Astrocyte (in vitro differentiated cells and primary cell): ENCODE measurements around the gene RHBDL1. TPM values are rescaled to one million over a fixed set of nuclear protein-coding genes. Genes with fewer than 3 reads are reported as not detected.

Experiments
- DNase-seq: peaks from one replicate; pipeline ENCODE4 v3.0.0-alpha.2; 2010; ENCODE audit warnings: low read depth
- FAIRE-seq: peaks from 2 replicates; lab custom pipeline; 2011; peaks lifted over from hg19 to GRCh38; lab: Jason Lieb, UNC
- H2AFZ ChIP-seq: 2 replicates; pipeline ENCODE4 v1.6.0; 2012; ENCODE audit warnings: low read depth, low read length, inconsistent platforms
- H3K27ac ChIP-seq: 2 replicates; pipeline ENCODE4 v1.5.1; 2011; ENCODE audit warnings: low read depth, low read length, inconsistent platforms
- H3K27me3 ChIP-seq: 2 replicates; pipeline ENCODE4 v1.6.0; 2011; ENCODE audit warnings: low read length, inconsistent platforms; ENCODE audit not compliant: insufficient read depth
- H3K36me3 ChIP-seq: 2 replicates; pipeline ENCODE4 v1.5.1; 2011; ENCODE audit warnings: low read length, inconsistent platforms; ENCODE audit not compliant: insufficient read depth
- H3K4me1 ChIP-seq: 2 replicates; pipeline ENCODE4 v1.5.1; 2011; ENCODE audit warnings: low read length, inconsistent platforms; ENCODE audit not compliant: insufficient read depth
- H3K4me2 ChIP-seq: 2 replicates; pipeline ENCODE4 v1.6.0; 2012; ENCODE audit warnings: low read length, inconsistent platforms
- H3K4me3 ChIP-seq: 2 replicates; pipeline ENCODE4 v1.5.1; 2011; ENCODE audit warnings: low read depth, mild to moderate bottlenecking, low read length, inconsistent platforms; ENCODE audit not compliant: insufficient read depth
- H3K79me2 ChIP-seq: 2 replicates; pipeline ENCODE4 v1.6.0; 2012; ENCODE audit warnings: mild to moderate bottlenecking, low read length, inconsistent platforms; ENCODE audit not compliant: insufficient read depth
- H3K9ac ChIP-seq: 2 replicates; pipeline ENCODE4 v1.6.0; 2012; ENCODE audit warnings: mild to moderate bottlenecking, low read length, inconsistent platforms
- H3K9me3 ChIP-seq: 2 replicates; pipeline ENCODE4 v1.5.1; 2012; ENCODE audit warnings: low read depth, mild to moderate bottlenecking, low read length, inconsistent platforms; ENCODE audit not compliant: insufficient read depth
- H4K20me1 ChIP-seq: 2 replicates; pipeline ENCODE4 v1.6.0; 2012; ENCODE audit warnings: low read length, inconsistent platforms; ENCODE audit not compliant: insufficient read depth
- H3K27ac Mint-ChIP-seq: one replicate; pipeline ENCODE4 v1.8.0; 2021; ENCODE audit warnings: mild to moderate bottlenecking, mixed read lengths; ENCODE audit not compliant: unreplicated experiment
- H3K27me3 Mint-ChIP-seq: one replicate; pipeline ENCODE4 v1.8.0; 2021; ENCODE audit warnings: low read depth, mixed read lengths; ENCODE audit not compliant: unreplicated experiment
- H3K36me3 Mint-ChIP-seq: one replicate; pipeline ENCODE4 v1.8.0; 2021; ENCODE audit warnings: low read depth, mixed read lengths; ENCODE audit not compliant: unreplicated experiment
- H3K4me1 Mint-ChIP-seq: one replicate; pipeline ENCODE4 v1.8.0; 2021; ENCODE audit warnings: low read depth, mixed read lengths; ENCODE audit not compliant: unreplicated experiment
- H3K4me3 Mint-ChIP-seq: one replicate; pipeline ENCODE4 v1.8.0; 2021; ENCODE audit warnings: mild to moderate bottlenecking, moderate library complexity, mixed read lengths; ENCODE audit not compliant: unreplicated experiment
- H3K9me3 Mint-ChIP-seq: one replicate; pipeline ENCODE4 v1.8.0; 2021; ENCODE audit warnings: mild to moderate bottlenecking, mixed read lengths; ENCODE audit not compliant: unreplicated experiment
- CTCF ChIP-seq: IDR thresholded peaks from 2 replicates; pipeline ENCODE4 v1.5.1; 2011; ENCODE audit warnings: low read depth, mild to moderate bottlenecking, inconsistent platforms, low read length, moderate library complexity; ENCODE audit not compliant: insufficient read depth
- EZH2 ChIP-seq: IDR thresholded peaks from 2 replicates; pipeline ENCODE4 v1.6.1; 2012; ENCODE audit warnings: mild to moderate bottlenecking, low read length, inconsistent platforms; ENCODE audit not compliant: insufficient read depth
- total RNA-seq: library from RNA; stranded (reverse); gene quantifications from 2 replicates; pipeline ENCODE4 v1.2.1, GENCODE V29; 2021

Gene RHBDL1
- total RNA-seq, 1 donor from 2014 or later, result 4.9 TPM

DNA sequence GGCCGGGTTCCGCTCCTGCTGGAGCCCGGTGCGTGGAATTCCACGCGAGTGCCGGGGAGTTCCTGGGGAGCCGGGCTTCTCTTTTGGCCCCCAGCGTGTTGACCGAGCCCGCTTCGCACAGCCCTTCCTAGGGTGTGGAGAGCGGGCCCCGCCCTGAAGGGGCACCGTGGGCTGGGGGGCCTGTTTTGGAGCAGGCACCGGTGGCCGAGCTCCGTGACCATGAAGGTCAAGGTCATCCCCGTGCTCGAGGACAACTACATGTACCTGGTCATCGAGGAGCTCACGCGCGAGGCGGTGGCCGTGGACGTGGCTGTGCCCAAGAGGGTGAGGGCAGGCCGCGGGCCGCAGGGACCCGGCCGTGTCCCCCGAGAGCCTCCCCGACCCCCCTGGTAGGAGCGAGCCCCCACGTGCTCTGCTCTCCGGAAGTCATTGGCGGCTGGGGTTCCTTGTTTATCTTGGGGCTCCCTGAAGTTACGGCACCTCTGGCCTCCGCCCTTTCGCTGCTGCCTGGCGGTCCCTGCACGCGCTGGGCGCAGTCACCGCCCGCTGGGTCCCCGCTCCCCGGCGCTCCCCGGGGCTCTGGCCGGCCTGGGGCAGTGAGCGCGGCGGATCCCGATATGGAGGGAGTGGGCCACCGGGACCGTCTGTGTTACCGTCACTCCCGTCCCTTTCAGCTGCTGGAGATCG is 52.0 kb downstream of the RHBDL1 start:
- peak overlapping the region; percentile 61 for H3K4me3 ChIP-seq
- FAIRE-seq, result no peak
- no peaks in the 10 kb centered on the region for H3K36me3 ChIP-seq
- Mint-ChIP-seq H3K4me3 (peak overlapping the region; percentile 27), H3K36me3 (no peaks in the 10 kb centered on the region), H3K9me3 (no peaks in the 10 kb centered on the region), H3K27ac (no peak overlapping the region), H3K4me1 (no peaks in the 10 kb centered on the region), H3K27me3 (no peaks in the 10 kb centered on the region)
- DNase-seq, result no peak
- peaks cover 12% of the 10 kb centered on the region for H3K4me1 ChIP-seq
- no peak for TF ChIP-seq CTCF
- TF ChIP-seq EZH2, result no peak
- peak overlapping the region; percentile 94 for H3K4me2 ChIP-seq
- H3K79me2 ChIP-seq, result no peaks in the 10 kb centered on the region
- no peaks in the 10 kb centered on the region for H3K9me3 ChIP-seq
- no peaks in the 10 kb centered on the region for H3K27me3 ChIP-seq
- H2AFZ ChIP-seq, result no peak overlapping the region
- H3K27ac ChIP-seq, result no peak overlapping the region
- peaks cover 8% of the 10 kb centered on the region for H4K20me1 ChIP-seq
- peak overlapping the region; percentile 73 for H3K9ac ChIP-seq

Other genes with a start within 250 kb of the RHBDL1 start
- 33.6 and 38.7 TPM in 2 replicates for gene CAPN15, start 148.0 kb upstream of the RHBDL1 start, total RNA-seq
- 0.09 TPM in 1 of 2 replicates, not detected in the other for gene PRR35, start 115.3 kb upstream of the RHBDL1 start, total RNA-seq
- 0.50 and 0.73 TPM in 2 replicates for gene NHLRC4, start 108.7 kb upstream of the RHBDL1 start, total RNA-seq
- 22.2 and 22.4 TPM in 2 replicates for gene PIGQ, start 105.7 kb upstream of the RHBDL1 start, total RNA-seq
- gene RAB40C, start 85.6 kb upstream of the RHBDL1 start, total RNA-seq, result 12.6 and 13.0 TPM in 2 replicates
- 0.43 and 0.89 TPM in 2 replicates for gene WFIKKN1, start 44.7 kb upstream of the RHBDL1 start, total RNA-seq
- 56.4 and 59.6 TPM in 2 replicates for gene METTL26, start 39.4 kb upstream of the RHBDL1 start, total RNA-seq
- gene MCRIP2, start 33.8 kb upstream of the RHBDL1 start, total RNA-seq, result 20.9 and 23.7 TPM in 2 replicates
- 16.1 and 21.2 TPM in 2 replicates for gene WDR90, start 26.3 kb upstream of the RHBDL1 start, total RNA-seq
- gene RHOT2, start 7.5 kb upstream of the RHBDL1 start, total RNA-seq, result 87.3 and 93.2 TPM in 2 replicates
- gene STUB1, start 4.7 kb downstream of the RHBDL1 start, total RNA-seq, result 138 and 140 TPM in 2 replicates
- 24.6 and 26.8 TPM in 2 replicates for gene JMJD8, start 8.7 kb downstream of the RHBDL1 start, total RNA-seq
- 8.2 and 9.5 TPM in 2 replicates for gene WDR24, start 14.7 kb downstream of the RHBDL1 start, total RNA-seq
- gene FBXL16, start 30.1 kb downstream of the RHBDL1 start, total RNA-seq, result 3.7 and 5.2 TPM in 2 replicates
- gene METRN, start 39.4 kb downstream of the RHBDL1 start, total RNA-seq, result 30.1 and 31.5 TPM in 2 replicates
- 22.6 and 26.6 TPM in 2 replicates for gene ANTKMT, start 45.5 kb downstream of the RHBDL1 start, total RNA-seq
- gene CCDC78, start 50.8 kb downstream of the RHBDL1 start, total RNA-seq, result 2.1 and 4.7 TPM in 2 replicates
- gene HAGHL, start 51.4 kb downstream of the RHBDL1 start, total RNA-seq, result 15.5 and 17.6 TPM in 2 replicates
- gene CIAO3, start 65.3 kb downstream of the RHBDL1 start, total RNA-seq, result 18.5 and 19.6 TPM in 2 replicates
- not detected in 2 replicates for gene MSLN, start 85.1 kb downstream of the RHBDL1 start, total RNA-seq
- gene RPUSD1, start 112.7 kb downstream of the RHBDL1 start, total RNA-seq, result 27.5 and 28.8 TPM in 2 replicates
- 9.8 and 14.8 TPM in 2 replicates for gene CHTF18, start 112.9 kb downstream of the RHBDL1 start, total RNA-seq
- gene GNG13, start 125.1 kb downstream of the RHBDL1 start, total RNA-seq, result not detected in 2 replicates